ENCODE measurements around the gene PANK1.

GRCh38 chr10:89534826-89535166 lies 110.2 kb downstream of the PANK1 start:
- TF ChIP-seq FOXM1 (IDR thresholded peaks at IDR 0.05; ENCODE audit: borderline replicate concordance, low read depth), result no peak
- TF ChIP-seq CREB1 (IDR thresholded peaks at IDR 0.05; ENCODE audit: low read depth), result no peak
- TF ChIP-seq MAX (IDR thresholded peaks at IDR 0.05), result no peak
- TF ChIP-seq NFIC (IDR thresholded peaks at IDR 0.05), result no peak
- TF ChIP-seq RAD21 (IDR thresholded peaks at IDR 0.05; ENCODE audit: low read depth), result no peak
- no peak for TF ChIP-seq EGR1 (IDR thresholded peaks at IDR 0.05)
